Measurements from ENCODE around the gene TRIM71. TPM values are rescaled to one million over a fixed set of nuclear protein-coding genes. Genes with fewer than 3 reads are reported as not detected.

TRIM71 gene
- total and polyA plus RNA-seq, 2 of the 13 experiments (the other 11 are each of a cell fraction or from before 2014, with no cell fraction given): 21.7 to 76.9 TPM

- TF ChIP-seq HNF1A (IDR thresholded peaks at IDR 0.05; ENCODE audit: low read depth): no peak
- TF ChIP-seq HNF1A (CRISPR knock-in tag; IDR thresholded peaks at IDR 0.05; ENCODE audit: borderline replicate concordance): peak; percentile 56; the same call in 1 of the 2 replicates
- no peak for TF ChIP-seq SMARCE1 (IDR thresholded peaks at IDR 0.05; ENCODE audit: borderline replicate concordance)
- TF ChIP-seq ZNF564 (CRISPR knock-in tag; IDR thresholded peaks at IDR 0.05): peak; percentile 32; the same call in 1 of the 2 replicates
- 0 out of 2 replicates have a peak, but pooled peaks have one; percentile 15 for TF ChIP-seq ZNF704 (CRISPR knock-in tag; IDR thresholded peaks at IDR 0.05; ENCODE audit: borderline replicate concordance)
- peak; percentile 68 for TF ChIP-seq MED8 (CRISPR knock-in tag; IDR thresholded peaks at IDR 0.05; ENCODE audit: insufficient replicate concordance)
- 0 out of 2 replicates have a peak, but pooled peaks have one; percentile 56 for TF ChIP-seq ZNF205 (CRISPR knock-in tag; IDR thresholded peaks at IDR 0.05)
- no peak for TF ChIP-seq ZNF367 (CRISPR knock-in tag; IDR thresholded peaks at IDR 0.05; ENCODE audit: borderline replicate concordance)
- peak; percentile 30; the same call in 1 of the 2 replicates for TF ChIP-seq TFE3 (CRISPR knock-in tag; IDR thresholded peaks at IDR 0.05)
- TF ChIP-seq HOXA9 (CRISPR knock-in tag; IDR thresholded peaks at IDR 0.05; ENCODE audit: borderline replicate concordance): peak; percentile 81; the same call in 1 of the 2 replicates
- peak; percentile 70; the same call in 1 of the 2 replicates for TF ChIP-seq TFDP1 (CRISPR knock-in tag; IDR thresholded peaks at IDR 0.05; ENCODE audit: borderline replicate concordance)
- TF ChIP-seq SOX6 (IDR thresholded peaks at IDR 0.05): no peak
- peak; percentile 72 for TF ChIP-seq SOX6 (CRISPR knock-in tag; IDR thresholded peaks at IDR 0.05)
- 0 out of 2 replicates have a peak, but pooled peaks have one; percentile 31 for TF ChIP-seq ZNF12 (CRISPR knock-in tag; IDR thresholded peaks at IDR 0.05)
- no peak; the same call in 1 of the 2 replicates for TF ChIP-seq ZNF567 (CRISPR knock-in tag; IDR thresholded peaks at IDR 0.05; ENCODE audit: borderline replicate concordance)
These were observed 36.4 kb upstream of the TRIM71 start (continued) for GRCh38 chr3:32781211-32781968.

All from HepG2 (cell line).